GM06990 (cell line): Measurements from ENCODE around the gene MNT.

Source experiments
- DNase-seq: peaks from one replicate; pipeline ENCODE4 v3.0.0-alpha.2; 2011; ENCODE audit not compliant: insufficient read length; ENCODE audit errors: extremely low read depth
- H3K27me3 ChIP-seq: replicated peaks from 2 replicates; pipeline ENCODE4 v1.6.0; 2011; ENCODE audit warnings: low read length; ENCODE audit not compliant: control insufficient read depth, insufficient read depth
- H3K36me3 ChIP-seq: 2 replicates; pipeline ENCODE4 v1.5.1; 2011; ENCODE audit warnings: low read length; ENCODE audit not compliant: control insufficient read depth, insufficient read depth
- H3K4me3 ChIP-seq: replicated peaks from 2 replicates; pipeline ENCODE4 v1.5.1; 2011; ENCODE audit warnings: low read depth, mild to moderate bottlenecking, control low read depth, low read length
- CTCF ChIP-seq: IDR thresholded peaks from 2 replicates; pipeline ENCODE4 v1.5.1; 2011; ENCODE audit warnings: low read length, control low read depth, mild to moderate bottlenecking, inconsistent platforms; ENCODE audit not compliant: insufficient read depth, poor library complexity, severe bottlenecking

The MNT gene

GRCh38 chr17:2399572-2400473, 1.0 kb downstream of the MNT start:
- TF ChIP-seq CTCF: no peak
- Histone ChIP-seq H3K4me3 (peak overlapping the region; percentile 98), H3K27me3 (no peaks in the 10 kb centered on the region), H3K36me3 (no peaks in the 10 kb centered on the region)
- DNase-seq: peak; percentile 97

- peak overlapping the region; percentile 66 for H3K4me3 ChIP-seq
- TF ChIP-seq CTCF: no peak
- peak; percentile 56 for DNase-seq
- no peaks in the 10 kb centered on the region for H3K27me3 ChIP-seq
- H3K36me3 ChIP-seq: no peaks in the 10 kb centered on the region
Measured at GRCh38 chr17:2398655-2399571, 1.9 kb downstream of the MNT start.

GRCh38 chr17:2398182-2398581, 2.7 kb downstream of the MNT start:
- H3K27me3 ChIP-seq: no peaks in the 10 kb centered on the region
- no peak overlapping the region for H3K4me3 ChIP-seq
- DNase-seq: no peak
- no peaks in the 10 kb centered on the region for H3K36me3 ChIP-seq
- TF ChIP-seq CTCF: no peak

GRCh38 chr17:2397247-2398171, 3.4 kb downstream of the MNT start:
- no peaks in the 10 kb centered on the region for H3K27me3 ChIP-seq
- no peak for TF ChIP-seq CTCF
- H3K4me3 ChIP-seq: peak overlapping the region; percentile 60

GRCh38 chr17:2396568-2397246, 4.2 kb downstream of the MNT start:
- Histone ChIP-seq H3K27me3 (no peaks in the 10 kb centered on the region), H3K4me3 (peak overlapping the region; percentile 60), H3K36me3 (no peaks in the 10 kb centered on the region)
- DNase-seq: peak; percentile 80
- TF ChIP-seq CTCF: no peak

More at GRCh38 chr17:2397247-2398171, 3.4 kb downstream of the MNT start:
- H3K36me3 ChIP-seq: no peaks in the 10 kb centered on the region
- DNase-seq: no peak
